HG02678 (cell line): ENCODE measurements around the gene AATF.
A peak's percentile ranks its signal among the peaks of the same experiment; 100 is the strongest.

ENCODE experiments used
- ATAC-seq: cut with Tn5 transposase; IDR thresholded peaks from one replicate; pipeline ENCODE4 v1.9.1; 2021; ENCODE audit warnings: mild to moderate bottlenecking, moderate library complexity; ENCODE audit not compliant: unreplicated experiment

The AATF gene, protein sequence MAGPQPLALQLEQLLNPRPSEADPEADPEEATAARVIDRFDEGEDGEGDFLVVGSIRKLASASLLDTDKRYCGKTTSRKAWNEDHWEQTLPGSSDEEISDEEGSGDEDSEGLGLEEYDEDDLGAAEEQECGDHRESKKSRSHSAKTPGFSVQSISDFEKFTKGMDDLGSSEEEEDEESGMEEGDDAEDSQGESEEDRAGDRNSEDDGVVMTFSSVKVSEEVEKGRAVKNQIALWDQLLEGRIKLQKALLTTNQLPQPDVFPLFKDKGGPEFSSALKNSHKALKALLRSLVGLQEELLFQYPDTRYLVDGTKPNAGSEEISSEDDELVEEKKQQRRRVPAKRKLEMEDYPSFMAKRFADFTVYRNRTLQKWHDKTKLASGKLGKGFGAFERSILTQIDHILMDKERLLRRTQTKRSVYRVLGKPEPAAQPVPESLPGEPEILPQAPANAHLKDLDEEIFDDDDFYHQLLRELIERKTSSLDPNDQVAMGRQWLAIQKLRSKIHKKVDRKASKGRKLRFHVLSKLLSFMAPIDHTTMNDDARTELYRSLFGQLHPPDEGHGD

DNA sequence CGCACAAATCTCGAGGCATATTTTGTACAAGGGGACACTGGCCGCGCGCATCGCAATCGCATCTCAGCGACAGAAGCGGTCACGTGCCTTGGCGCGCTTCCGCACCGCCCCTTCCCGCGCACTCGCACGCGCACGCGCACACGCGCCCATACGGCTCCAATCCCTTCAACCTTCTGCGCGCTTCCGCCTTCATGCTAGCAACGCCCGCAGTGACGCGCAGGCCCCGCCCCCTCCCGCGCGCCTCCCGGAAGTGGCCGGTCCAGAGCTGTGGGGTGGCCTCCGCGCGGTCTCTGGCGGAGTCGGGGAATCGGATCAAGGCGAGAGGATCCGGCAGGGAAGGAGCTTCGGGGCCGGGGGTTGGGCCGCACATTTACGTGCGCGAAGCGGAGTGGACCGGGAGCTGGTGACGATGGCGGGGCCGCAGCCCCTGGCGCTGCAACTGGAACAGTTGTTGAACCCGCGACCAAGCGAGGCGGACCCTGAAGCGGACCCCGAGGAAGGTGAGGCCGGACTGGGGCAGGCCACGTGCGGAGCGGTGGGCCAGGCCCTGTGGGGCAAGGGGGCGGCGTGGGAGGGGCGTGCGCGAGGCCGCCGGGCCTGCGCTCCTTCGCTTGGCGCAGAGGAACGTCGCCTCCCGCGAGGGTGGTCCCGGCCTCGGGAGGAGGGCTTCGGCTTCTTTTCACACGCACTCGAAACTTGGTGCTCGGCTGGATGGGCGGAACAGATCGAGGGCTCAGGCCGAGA is at the start of gene AATF:
AATF (plus strand) TSS at position 238 of the 744 bp plus-strand sequence; CDS start at position 410, 172 bp downstream.
- peak; percentile 92 for ATAC-seq

DNA sequence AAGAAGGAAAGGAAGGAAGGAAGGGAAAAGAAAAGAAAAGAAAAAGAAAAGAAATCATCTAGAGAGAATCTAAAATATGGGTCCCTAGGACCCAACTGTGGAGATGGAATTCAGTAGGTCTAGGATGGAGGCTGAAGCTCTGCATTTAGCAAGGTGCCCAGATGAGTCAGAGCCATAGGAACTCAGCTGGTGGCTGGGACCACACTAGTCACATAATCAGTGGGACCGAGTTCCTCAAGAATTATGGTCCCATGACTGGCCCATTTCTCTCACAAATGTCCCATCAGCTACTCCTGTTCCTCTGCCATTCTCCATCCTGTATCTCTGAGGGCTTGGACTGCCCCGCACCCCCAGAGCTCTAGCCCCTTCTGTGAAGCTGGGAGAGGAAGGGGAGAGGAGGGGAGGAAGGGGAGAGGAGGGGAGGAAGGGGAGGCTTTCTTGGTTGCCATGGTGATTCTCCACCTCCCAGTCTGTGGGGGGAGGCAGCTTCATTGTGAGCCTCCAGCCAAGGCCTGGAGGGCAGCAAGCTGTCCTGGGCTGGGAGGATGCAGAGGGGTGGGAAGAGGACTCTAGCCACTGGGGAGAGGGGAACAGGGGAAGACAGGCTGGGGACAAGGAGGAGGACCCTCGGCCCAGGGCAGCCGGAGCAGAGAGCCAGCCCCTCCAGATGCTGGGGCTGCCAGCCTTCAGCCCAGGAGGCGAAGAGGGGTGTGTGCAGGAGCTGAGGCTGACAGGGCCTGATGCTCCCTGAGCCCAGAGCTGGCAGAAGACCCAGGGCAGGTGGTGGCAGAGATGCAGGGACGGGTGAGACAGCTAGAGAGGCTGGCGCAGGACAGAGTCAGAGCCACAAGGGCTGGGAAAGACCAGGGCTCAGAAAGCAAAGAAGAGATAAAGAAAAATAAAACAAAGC is 49.2 kb upstream of the AATF start:
- no peak for ATAC-seq

DNA sequence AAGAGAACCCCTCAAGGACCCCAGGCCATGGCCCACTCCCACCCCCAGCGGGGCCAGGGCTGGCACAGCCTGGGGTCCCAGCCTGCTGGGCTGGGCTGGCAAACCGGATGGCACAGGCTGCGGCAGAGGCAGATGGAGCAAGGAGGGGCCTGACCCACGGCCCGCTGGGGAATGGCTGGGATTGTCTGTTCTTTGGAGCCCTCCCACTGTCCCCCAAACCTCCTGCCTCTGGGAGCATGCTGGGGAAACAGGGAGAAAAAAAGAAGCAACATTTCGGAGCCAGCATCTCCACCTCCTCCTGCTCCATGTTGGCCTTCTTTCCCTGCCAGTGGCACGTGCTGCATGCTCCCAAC is 48.6 kb upstream of the AATF start:
- no peak for ATAC-seq

DNA sequence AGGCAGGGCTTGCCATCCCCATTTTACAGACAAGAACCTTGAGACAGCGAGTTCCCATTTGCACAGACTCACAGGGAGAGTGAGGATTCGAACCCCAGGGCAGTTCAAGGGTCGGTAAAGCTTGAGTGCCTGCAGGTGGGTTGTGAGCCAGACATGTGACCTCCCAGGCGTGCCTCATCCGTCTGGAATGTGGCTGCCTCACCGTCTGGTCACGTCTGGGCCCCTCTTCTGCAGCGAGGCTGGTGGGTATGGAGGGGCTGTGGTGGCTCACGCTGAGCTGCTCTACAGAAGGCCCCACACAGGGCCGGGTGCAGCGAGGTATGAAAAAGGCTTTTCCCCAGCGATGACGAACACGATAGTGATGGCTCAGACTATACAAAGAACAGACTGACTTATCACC is 47.2 kb upstream of the AATF start:
- no peak for ATAC-seq

DNA sequence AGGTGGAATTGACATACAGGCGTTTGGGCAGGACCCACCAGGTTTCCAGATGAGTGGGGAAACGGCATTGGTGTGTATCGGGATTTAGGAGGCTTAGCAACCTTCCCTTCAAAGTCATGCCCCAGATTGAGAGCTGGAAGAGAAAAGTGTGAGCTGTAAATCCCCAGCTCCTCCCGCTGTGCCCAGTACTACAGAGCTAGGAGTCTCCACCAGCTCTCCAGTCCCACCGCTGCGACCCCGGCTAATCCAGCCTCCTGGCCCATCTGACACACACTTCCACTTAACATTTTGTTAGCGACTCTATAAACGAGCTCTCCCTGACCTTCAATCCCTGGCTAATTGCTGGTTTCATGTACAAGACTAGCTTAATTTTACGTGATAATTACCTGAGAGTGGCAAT is 41.3 kb upstream of the AATF start:
- no peak for ATAC-seq

DNA sequence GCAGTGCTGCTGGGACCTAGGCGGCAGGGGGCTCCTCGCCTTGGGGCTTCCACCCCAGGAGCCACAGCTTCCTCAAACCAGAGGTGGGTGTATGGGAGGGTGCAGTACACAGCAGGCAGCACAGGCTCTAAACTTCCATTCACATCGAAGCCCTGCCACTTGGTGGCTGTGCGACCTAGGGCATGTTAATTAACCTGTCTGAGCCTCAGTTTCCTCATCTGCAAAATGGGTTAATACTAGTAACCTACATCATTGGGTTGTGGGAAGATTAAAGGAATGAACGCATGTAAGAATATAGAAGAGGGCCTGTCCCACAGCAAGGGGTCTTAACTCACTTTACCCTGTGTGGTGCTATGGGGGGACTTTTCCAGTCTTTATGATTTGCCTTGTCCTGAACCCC is 38.2 kb upstream of the AATF start:
- no peak for ATAC-seq

DNA sequence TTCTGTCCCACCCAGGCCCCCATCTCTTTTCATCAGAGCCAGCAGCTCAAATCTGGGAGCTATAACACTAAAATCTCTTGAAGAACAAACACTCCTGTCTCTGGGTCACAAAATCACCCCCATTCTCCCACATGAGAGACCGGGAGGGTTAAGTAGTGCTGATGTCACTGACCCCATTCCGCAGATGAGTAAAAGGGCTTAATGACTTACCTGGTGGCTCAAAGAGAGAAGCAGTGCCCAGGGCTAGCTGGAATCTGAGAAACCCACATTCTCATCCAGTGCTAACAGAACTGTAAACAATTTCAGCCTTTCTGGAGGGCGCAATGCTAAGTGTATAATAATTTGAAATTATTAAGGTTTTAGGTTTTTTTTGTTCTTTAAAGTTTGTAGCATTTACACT is 37.8 kb upstream of the AATF start:
- ATAC-seq, result no peak

DNA sequence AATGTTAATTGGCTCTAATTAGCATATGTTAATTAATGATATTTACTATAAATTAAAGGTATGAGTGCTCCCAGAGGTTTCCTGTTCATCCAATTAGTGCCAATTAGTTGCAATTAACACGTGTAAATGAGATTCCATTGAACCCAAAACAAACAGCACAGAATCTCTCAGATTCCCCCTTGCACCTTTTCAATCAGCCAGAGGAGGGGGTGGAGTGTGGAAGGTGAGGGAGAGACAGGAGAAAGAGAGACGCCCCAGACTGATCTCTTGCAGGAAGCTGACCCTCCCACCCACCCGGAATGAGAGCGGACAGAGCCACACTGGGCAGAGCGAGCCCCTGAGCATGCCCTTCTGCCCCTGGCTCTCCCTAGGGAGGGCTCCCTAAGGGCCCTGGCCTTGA is 35.6 kb upstream of the AATF start:
- no peak for ATAC-seq

DNA sequence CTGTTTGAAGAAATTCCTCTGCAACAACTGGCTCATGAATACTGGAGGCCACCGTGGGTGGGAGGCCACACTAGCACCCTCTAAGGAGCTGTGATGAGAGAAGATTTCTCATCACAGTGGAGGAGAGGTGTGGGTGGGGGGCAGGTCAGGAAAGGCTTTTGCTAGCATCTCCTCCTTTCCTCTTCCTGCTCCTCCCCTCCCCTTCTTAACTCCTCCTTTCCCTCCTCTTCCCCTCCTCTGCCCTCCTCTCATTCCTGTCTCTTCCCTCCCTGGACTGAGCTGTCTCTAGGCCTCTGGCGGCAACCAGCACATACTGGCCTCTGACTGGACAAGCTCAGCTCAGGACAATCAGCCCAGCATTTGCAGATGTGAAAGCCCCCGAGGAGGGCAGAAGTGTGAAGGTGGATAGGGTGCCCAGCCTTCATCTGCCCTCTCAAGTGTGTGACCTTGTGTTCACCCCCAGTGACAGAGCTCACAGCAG is 30.5 kb upstream of the AATF start:
- ATAC-seq, result no peak

DNA sequence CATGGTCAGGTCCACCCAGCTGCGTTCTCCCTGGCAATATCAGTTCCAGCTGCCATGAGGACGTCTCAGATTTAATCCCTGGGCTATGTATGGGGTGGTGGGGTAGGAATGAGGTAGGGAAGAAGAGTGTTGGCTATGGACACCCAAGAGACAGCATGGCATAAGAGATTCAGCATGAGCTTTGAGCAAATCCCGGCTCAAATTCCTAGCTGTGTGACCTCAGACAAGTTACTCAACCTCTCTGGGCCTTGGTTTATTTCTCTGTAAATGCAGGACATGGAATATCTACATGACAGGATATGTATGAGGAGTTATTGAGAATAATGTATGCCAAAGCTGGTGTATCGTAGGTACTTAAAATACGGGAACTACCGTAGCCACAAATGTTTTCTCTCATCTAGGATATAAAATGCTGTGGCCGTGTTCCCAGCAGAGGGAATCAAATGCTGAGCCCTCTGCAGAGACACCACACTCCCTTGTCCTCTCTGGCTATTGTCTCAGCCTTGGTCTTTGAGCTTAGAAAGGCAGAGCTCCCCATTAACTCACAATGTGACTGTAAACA is 29.3 kb upstream of the AATF start:
- no peak for ATAC-seq

DNA sequence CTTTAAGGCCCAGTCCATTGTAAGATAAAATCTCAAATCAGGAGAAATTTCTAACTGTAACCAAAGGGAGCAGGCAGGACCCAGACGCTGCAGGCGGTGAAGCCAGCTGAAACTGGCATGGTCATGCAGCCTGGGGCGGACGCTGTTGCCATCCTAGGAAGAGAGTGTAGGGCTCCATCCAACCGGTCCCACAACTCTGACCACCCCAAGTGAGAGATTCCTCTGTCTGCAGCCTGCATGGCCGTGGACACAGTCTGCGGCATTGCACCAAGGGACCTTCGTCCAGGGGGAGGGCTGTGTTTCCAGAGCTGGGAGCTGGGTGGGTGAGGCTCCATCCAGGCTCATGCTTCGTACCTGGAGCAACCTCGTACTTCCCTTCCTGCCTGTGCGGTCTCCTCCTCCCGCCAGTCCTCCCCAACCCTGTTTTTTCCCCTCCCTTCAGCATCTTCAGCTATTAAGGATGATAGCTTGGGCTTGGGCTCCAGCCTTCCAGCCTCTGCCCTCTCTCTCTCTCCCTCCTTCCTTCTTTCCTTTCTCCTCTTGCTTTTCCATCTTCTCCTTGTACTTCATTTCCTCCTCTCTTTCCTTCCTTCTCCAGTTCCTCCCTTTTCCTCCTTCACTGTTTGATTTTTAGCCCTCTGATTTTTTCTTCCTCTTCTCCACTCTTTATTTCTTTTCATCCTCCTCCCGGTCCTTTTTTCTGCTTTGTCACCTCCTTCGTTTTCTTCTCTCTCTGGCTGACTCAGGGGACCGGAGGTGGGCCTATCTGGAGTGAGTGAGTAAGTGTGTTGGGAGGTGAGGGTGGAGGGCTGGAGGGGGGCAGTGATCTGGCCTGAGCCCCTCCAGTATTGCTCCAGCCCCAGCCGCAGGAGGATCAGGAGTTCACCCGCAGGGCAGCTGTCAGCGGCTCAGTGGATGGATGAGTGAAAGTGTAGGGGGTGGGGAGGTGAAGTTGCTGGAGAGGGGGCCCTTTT is 28.4 kb upstream of the AATF start:
- ATAC-seq, result no peak

DNA sequence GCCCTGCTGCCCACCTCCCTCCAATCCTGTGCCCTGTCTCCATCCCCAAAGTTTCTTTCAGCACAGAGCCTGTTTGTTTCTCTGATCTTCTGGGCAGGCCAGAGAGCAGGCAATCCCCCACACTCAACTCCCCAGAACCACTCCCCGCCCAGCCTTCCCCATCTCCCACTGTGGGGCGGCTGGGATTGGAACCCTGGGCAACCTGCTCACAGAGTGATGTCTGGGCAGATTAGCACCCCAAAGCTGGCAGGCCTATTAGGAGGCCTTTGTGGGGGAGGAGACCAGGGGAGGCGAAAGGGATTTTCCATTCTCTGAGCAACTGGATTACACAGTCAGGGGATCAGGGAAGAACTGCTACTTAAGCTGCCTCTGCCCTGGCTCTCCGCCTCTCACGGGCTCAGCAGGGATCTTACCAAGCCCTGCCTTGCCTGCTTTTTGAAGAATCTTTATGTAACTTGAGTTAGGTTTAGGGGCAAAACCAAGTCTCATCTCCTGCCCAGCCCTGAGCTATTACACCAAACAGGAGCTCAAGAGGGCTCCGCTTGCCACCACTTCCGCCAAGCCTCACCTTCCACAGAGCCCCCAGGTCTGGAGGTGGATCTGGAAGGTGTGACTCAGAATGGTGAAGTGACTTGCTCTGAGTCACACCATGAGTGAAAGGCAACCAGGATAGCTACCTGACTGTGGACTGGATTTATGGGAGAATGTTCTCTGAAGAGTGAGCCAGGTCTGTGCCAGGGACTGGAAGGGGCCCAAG is 27.5 kb upstream of the AATF start:
- ATAC-seq, result no peak

DNA sequence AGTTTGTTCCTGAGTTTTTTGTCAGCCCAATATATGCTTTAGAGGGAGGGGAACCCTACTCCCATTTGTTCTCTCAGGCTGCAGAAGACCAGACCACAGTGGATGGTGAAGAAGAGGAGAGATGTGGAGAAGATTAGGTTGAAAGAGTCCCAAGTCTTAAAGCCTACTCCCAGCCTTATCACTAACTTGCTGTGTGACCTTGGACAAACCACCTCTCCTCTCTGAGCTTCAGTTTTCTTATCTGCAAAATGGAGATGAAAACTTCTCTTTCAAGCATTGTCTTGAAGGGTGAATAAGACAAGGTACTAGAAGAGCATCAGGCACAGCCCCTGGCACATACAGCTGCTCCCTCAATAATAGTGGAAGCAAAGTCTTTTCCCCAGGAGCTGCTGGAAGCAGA is 26.6 kb upstream of the AATF start:
- ATAC-seq, result no peak

DNA sequence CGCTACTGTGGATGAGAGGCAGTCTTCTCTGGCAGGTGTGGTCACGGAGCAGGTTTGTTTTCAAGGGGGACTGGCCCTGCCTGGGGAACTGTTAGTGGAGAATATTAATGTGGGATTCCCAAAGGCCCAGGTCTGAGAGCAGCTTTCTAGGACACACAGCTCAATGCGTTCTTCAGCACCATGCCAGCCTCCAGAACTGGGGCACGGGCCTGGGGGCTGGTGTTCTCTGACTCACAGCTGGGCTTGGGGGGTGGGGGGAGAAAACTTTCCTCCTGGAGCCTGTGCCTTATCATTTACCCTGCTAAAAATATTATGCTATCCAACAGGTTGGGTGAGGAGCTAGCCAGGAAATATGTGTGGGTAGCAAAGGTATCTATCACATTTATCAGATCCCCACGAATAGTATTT is 24.9 kb upstream of the AATF start:
- no peak for ATAC-seq

DNA sequence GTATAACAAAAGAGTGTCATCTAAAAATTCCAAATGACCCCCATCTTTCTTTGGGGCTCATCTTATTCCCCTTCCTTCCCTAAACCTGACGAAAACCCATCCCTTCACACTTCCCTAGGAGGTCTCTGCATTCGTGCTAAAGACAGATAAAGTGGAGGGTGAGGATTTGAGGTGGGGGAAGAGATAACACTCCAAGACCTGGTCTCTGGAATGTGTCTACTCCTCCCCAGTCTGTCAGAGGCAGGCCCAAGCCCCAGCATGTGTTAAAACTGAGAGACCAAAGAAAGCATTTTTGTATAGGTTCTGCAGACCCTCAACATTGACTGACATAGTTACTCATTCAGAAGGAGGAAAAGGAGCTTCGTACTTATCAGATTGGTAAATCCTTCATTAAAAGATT is 22.5 kb upstream of the AATF start:
- ATAC-seq, result no peak

DNA sequence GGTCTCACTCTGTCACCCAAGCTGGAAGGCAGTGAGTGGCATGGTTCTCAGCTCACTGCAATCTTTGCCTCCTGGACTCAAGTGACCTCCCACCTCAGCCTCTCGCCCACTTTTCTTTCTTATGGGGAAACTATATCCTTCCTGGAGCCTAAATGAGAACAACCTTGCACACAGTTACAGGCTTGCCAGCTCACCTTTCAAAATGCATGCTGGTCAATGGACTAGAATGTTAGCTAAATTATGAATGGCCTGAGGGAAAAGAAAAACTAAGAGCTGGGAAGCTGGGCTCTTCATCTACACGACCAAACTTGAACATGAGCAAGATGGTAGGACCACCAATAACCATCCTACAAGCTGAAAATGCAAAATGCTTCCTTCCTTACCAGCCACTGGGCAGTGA is 22.1 kb upstream of the AATF start:
- ATAC-seq, result no peak

DNA sequence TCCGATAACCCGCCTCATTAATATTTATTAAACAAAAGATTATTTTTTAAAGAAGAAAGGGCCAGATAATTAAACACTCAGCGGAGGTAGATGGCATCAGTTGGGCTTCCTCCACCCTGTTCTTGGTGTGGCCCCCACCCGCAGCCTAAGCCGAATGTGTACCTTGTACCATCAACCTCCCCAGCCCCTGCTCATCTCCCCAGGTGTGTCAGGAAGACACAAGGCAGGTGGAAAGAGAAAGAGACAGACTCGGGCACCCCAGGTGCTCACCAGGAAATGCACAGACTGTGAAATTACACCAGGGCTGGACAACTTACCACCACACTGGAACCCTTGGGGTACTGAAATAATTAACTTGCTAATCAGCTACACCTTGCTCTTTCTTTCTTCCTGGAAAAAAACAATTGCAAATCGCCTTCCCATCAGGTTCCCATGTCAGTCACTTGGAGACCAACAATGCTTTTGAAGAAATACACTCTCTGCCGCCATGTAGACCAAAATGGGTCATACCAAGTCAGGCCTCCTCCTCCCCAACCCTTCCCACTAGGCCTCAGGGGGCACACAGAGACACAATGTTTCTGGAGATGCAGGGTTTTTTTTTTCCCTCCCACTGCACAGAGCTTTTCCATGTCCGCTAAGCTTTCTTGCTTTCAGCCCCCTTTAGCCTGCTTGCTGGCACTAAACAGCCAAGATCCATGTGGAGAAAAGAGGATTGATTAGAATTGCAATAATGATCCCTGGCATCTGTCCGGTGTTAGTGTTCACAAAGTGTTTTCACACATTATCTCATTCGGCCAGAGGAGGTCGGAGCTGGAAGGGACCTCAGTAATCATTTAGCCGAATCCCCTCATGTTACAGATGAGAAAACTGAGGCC is 20.0 kb upstream of the AATF start:
- ATAC-seq, result no peak
